Measurements from ENCODE around the gene CAMK2D.

The CAMK2D gene

DNA sequence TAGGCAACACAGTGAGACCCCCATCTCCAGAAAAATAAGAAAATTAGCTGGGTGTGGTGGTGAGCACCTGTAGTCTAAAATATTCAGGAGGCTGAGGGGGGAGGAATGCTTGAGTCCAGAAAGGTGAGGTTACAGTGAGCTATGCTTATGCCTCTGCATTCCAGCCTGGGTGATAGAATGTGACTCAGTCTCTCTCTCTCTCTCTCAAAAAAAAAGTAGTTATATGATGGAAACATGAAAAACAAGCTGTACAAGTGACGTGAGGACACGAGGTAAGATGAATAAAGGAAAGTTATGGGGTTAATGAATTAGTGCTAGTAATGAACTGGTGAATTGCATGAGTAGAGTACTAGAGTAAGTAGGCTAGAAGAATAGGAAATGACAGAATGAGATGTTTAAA, 21.8 kb upstream of the CAMK2D start:
- Histone ChIP-seq H3K9ac (ENCODE audit: low read depth, low read length) (no peak overlapping the region), H3K4me1 (ENCODE audit: control insufficient read depth, insufficient read depth, low read length) (no peaks in the 10 kb centered on the region), H3K4me3 (ENCODE audit: low read depth, low read length) (no peak overlapping the region), H3K27me3 (ENCODE audit: control insufficient read depth, insufficient read depth, low read length) (no peaks in the 10 kb centered on the region), H3K27ac (ENCODE audit: low read depth, low read length) (no peak overlapping the region), H3K36me3 (ENCODE audit: control insufficient read depth, insufficient read depth, low read length) (no peaks in the 10 kb centered on the region), H3K9me3 (ENCODE audit: control insufficient read depth, insufficient read depth, low read length) (no peaks in the 10 kb centered on the region)

DNA sequence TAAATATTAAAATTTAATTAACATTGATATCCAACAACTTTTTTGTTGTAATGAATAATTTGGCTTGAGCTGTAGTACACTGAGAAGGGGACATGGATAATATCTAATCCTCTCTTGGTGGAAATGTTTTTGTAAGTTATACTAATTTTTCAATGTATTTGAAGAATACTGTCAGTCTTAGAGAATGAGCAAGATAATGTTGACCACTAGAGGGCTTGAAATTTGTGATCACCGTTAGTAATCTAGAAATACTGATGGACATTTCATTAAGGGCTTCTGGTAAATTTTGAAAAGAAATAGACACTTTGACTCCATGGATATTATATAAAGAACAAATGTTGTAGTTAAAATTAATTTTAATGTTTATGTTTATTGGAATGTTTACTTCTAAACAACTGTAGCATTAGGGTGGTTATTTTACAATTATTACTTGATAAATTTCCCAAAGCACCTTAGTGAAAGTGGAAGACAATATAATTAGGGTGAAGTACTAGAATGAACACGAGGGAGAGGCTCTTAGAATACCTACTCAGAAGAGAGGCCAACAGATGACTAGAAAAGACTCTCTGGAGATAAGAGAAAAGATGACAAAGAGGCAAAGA, 20.0 kb upstream of the CAMK2D start:
- no peaks in the 10 kb centered on the region for H3K9me3 ChIP-seq (ENCODE audit: control insufficient read depth, insufficient read depth, low read length)
- H3K9ac ChIP-seq (ENCODE audit: low read depth, low read length), result no peak overlapping the region
- H3K27ac ChIP-seq (ENCODE audit: low read depth, low read length), result no peak overlapping the region
- H3K36me3 ChIP-seq (ENCODE audit: control insufficient read depth, insufficient read depth, low read length), result no peaks in the 10 kb centered on the region
- H3K4me3 ChIP-seq (ENCODE audit: low read depth, low read length), result no peak overlapping the region
- peaks cover 5% of the 10 kb centered on the region; the same call in 1 of the 2 replicates for H3K4me1 ChIP-seq (ENCODE audit: control insufficient read depth, insufficient read depth, low read length)
- H3K27me3 ChIP-seq (ENCODE audit: control insufficient read depth, insufficient read depth, low read length), result no peaks in the 10 kb centered on the region

DNA sequence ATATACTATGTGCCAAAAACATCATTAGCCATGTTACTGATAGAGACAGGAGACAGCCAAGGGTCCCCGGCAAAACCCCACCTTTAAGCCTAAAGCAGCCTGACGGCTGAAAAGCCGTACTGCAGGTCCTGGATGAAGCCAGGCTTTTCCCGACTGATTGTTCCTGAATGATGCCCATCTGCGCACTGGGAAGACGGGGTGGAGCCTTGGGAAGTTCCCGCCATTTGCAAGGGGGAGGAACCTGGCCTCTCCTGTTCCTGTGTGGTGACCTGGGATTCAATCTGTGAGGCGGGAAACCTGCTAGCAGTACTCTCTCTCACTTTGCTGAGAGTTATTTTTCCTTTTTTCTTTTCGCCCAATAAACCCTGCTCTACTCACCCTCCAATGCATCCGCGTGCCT, 15.1 kb upstream of the CAMK2D start:
- H3K9me3 ChIP-seq (ENCODE audit: control insufficient read depth, insufficient read depth, low read length), result no peaks in the 10 kb centered on the region; the same call in 1 of the 2 replicates
- H3K4me3 ChIP-seq (ENCODE audit: low read depth, low read length), result no peak overlapping the region
- peaks cover 5% of the 10 kb centered on the region; the same call in 1 of the 2 replicates for H3K4me1 ChIP-seq (ENCODE audit: control insufficient read depth, insufficient read depth, low read length)
- H3K9ac ChIP-seq (ENCODE audit: low read depth, low read length), result no peak overlapping the region
- no peak overlapping the region for H3K27ac ChIP-seq (ENCODE audit: low read depth, low read length)
- no peaks in the 10 kb centered on the region for H3K36me3 ChIP-seq (ENCODE audit: control insufficient read depth, insufficient read depth, low read length)
- no peaks in the 10 kb centered on the region for H3K27me3 ChIP-seq (ENCODE audit: control insufficient read depth, insufficient read depth, low read length)

DNA sequence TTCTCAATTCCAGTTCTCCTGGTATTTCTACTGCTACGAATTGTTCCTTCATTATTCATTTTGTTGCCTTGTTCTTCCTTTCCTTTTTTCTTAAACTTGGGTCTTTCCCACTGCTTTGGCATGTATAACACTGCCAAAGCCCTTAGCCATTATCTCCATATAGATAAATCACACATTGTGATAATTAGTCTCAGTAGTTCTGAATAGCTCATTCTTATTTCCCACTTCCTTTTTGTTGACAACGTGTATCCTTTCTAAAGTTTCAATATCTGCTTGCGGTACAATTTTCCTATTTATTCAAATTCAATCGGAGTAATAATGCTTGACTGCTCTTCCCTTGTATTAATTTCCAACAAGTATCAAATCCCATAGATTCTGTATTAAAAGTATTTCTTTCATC, 14.5 kb upstream of the CAMK2D start:
- H3K4me3 ChIP-seq (ENCODE audit: low read depth, low read length), result no peak overlapping the region
- H3K4me1 ChIP-seq (ENCODE audit: control insufficient read depth, insufficient read depth, low read length), result peaks cover 5% of the 10 kb centered on the region; the same call in 1 of the 2 replicates
- no peak overlapping the region for H3K9ac ChIP-seq (ENCODE audit: low read depth, low read length)
- H3K9me3 ChIP-seq (ENCODE audit: control insufficient read depth, insufficient read depth, low read length), result no peaks in the 10 kb centered on the region; the same call in 1 of the 2 replicates
- no peaks in the 10 kb centered on the region for H3K36me3 ChIP-seq (ENCODE audit: control insufficient read depth, insufficient read depth, low read length)
- H3K27me3 ChIP-seq (ENCODE audit: control insufficient read depth, insufficient read depth, low read length), result no peaks in the 10 kb centered on the region
- H3K27ac ChIP-seq (ENCODE audit: low read depth, low read length), result no peak overlapping the region

GRCh38 chr4:113773756-113774155, 12.2 kb upstream of the CAMK2D start:
- Histone ChIP-seq H3K27me3 (ENCODE audit: control insufficient read depth, insufficient read depth, low read length) (no peaks in the 10 kb centered on the region), H3K4me3 (ENCODE audit: low read depth, low read length) (no peak overlapping the region), H3K9ac (ENCODE audit: low read depth, low read length) (no peak overlapping the region), H3K36me3 (ENCODE audit: control insufficient read depth, insufficient read depth, low read length) (no peaks in the 10 kb centered on the region), H3K9me3 (ENCODE audit: control insufficient read depth, insufficient read depth, low read length) (no peaks in the 10 kb centered on the region; the same call in 1 of the 2 replicates), H3K4me1 (ENCODE audit: control insufficient read depth, insufficient read depth, low read length) (peaks cover 5% of the 10 kb centered on the region; the same call in 1 of the 2 replicates), H3K27ac (ENCODE audit: low read depth, low read length) (no peak overlapping the region)

GRCh38 chr4:113773014-113773413, 11.5 kb upstream of the CAMK2D start:
- H3K4me3 ChIP-seq (ENCODE audit: low read depth, low read length), result no peak overlapping the region
- H3K36me3 ChIP-seq (ENCODE audit: control insufficient read depth, insufficient read depth, low read length), result no peaks in the 10 kb centered on the region
- H3K9me3 ChIP-seq (ENCODE audit: control insufficient read depth, insufficient read depth, low read length), result no peaks in the 10 kb centered on the region; the same call in 1 of the 2 replicates
- H3K27ac ChIP-seq (ENCODE audit: low read depth, low read length), result no peak overlapping the region
- H3K9ac ChIP-seq (ENCODE audit: low read depth, low read length), result no peak overlapping the region
- no peaks in the 10 kb centered on the region for H3K27me3 ChIP-seq (ENCODE audit: control insufficient read depth, insufficient read depth, low read length)
- H3K4me1 ChIP-seq (ENCODE audit: control insufficient read depth, insufficient read depth, low read length), result peaks cover 5% of the 10 kb centered on the region; the same call in 1 of the 2 replicates

GRCh38 chr4:113772319-113772718, 10.8 kb upstream of the CAMK2D start:
- H3K36me3 ChIP-seq (ENCODE audit: control insufficient read depth, insufficient read depth, low read length), result no peaks in the 10 kb centered on the region
- H3K4me1 ChIP-seq (ENCODE audit: control insufficient read depth, insufficient read depth, low read length), result peaks cover 5% of the 10 kb centered on the region; the same call in 1 of the 2 replicates
- H3K4me3 ChIP-seq (ENCODE audit: low read depth, low read length), result no peak overlapping the region
- no peak overlapping the region for H3K27ac ChIP-seq (ENCODE audit: low read depth, low read length)
- no peak overlapping the region for H3K9ac ChIP-seq (ENCODE audit: low read depth, low read length)
- no peaks in the 10 kb centered on the region for H3K27me3 ChIP-seq (ENCODE audit: control insufficient read depth, insufficient read depth, low read length)
- no peaks in the 10 kb centered on the region; the same call in 1 of the 2 replicates for H3K9me3 ChIP-seq (ENCODE audit: control insufficient read depth, insufficient read depth, low read length)

- Histone ChIP-seq H3K27ac (ENCODE audit: low read depth, low read length) (no peak overlapping the region), H3K36me3 (ENCODE audit: control insufficient read depth, insufficient read depth, low read length) (no peaks in the 10 kb centered on the region), H3K9ac (ENCODE audit: low read depth, low read length) (no peak overlapping the region), H3K4me1 (ENCODE audit: control insufficient read depth, insufficient read depth, low read length) (no peaks in the 10 kb centered on the region), H3K9me3 (ENCODE audit: control insufficient read depth, insufficient read depth, low read length) (no peaks in the 10 kb centered on the region; the same call in 1 of the 2 replicates), H3K27me3 (ENCODE audit: control insufficient read depth, insufficient read depth, low read length) (no peaks in the 10 kb centered on the region), H3K4me3 (ENCODE audit: low read depth, low read length) (no peak overlapping the region)
These were observed 8.2 kb upstream of the CAMK2D start for GRCh38 chr4:113769744-113770143.

DNA sequence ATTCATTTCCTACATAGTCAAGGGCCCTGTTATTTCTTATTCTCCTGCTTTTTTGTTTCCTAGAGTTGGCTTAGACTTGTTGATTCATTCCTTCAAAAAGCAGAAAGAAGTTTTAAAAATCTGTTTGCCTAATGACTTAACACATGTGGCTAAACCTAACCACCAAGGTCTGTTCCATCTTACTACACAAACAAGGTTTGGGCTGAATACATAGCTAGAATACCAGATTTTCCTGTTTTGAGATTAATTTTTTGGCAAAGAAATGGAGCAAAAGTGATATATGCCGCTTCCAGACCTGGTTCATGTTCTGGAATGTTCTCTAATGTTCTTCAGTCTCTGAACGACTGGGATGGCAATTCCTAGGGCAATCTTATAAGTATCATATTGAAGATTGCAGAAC, 7.4 kb upstream of the CAMK2D start:
- no peaks in the 10 kb centered on the region for H3K27me3 ChIP-seq (ENCODE audit: control insufficient read depth, insufficient read depth, low read length)
- no peak overlapping the region for H3K27ac ChIP-seq (ENCODE audit: low read depth, low read length)
- no peak overlapping the region for H3K9ac ChIP-seq (ENCODE audit: low read depth, low read length)
- H3K4me3 ChIP-seq (ENCODE audit: low read depth, low read length), result no peak overlapping the region
- no peaks in the 10 kb centered on the region for H3K4me1 ChIP-seq (ENCODE audit: control insufficient read depth, insufficient read depth, low read length)
- no peaks in the 10 kb centered on the region; the same call in 1 of the 2 replicates for H3K9me3 ChIP-seq (ENCODE audit: control insufficient read depth, insufficient read depth, low read length)
- H3K36me3 ChIP-seq (ENCODE audit: control insufficient read depth, insufficient read depth, low read length), result no peaks in the 10 kb centered on the region

DNA sequence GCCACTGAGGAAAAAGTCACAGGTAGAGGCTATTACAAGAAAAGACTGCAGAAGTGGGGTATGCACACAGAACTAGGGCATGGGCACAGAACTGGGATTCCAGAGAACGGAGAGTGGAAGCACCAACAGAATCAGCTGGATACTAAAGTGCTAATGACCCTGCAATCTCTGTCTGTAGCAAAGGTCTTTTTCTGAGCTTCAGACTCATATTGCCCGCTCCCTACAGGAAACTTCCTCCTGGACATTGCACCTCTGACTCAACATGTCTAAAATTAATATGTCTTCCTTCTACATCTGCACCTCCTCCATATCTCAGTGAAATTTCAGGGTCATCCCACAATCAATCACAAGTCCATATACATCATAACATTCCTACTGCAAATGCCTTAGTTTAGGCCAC, 5.3 kb upstream of the CAMK2D start:
- no peaks in the 10 kb centered on the region for H3K27me3 ChIP-seq (ENCODE audit: control insufficient read depth, insufficient read depth, low read length)
- no peaks in the 10 kb centered on the region for H3K9me3 ChIP-seq (ENCODE audit: control insufficient read depth, insufficient read depth, low read length)
- H3K4me3 ChIP-seq (ENCODE audit: low read depth, low read length), result no peak overlapping the region
- H3K36me3 ChIP-seq (ENCODE audit: control insufficient read depth, insufficient read depth, low read length), result no peaks in the 10 kb centered on the region
- H3K27ac ChIP-seq (ENCODE audit: low read depth, low read length), result no peak overlapping the region
- H3K4me1 ChIP-seq (ENCODE audit: control insufficient read depth, insufficient read depth, low read length), result peaks cover 7% of the 10 kb centered on the region
- no peak overlapping the region for H3K9ac ChIP-seq (ENCODE audit: low read depth, low read length)

DNA sequence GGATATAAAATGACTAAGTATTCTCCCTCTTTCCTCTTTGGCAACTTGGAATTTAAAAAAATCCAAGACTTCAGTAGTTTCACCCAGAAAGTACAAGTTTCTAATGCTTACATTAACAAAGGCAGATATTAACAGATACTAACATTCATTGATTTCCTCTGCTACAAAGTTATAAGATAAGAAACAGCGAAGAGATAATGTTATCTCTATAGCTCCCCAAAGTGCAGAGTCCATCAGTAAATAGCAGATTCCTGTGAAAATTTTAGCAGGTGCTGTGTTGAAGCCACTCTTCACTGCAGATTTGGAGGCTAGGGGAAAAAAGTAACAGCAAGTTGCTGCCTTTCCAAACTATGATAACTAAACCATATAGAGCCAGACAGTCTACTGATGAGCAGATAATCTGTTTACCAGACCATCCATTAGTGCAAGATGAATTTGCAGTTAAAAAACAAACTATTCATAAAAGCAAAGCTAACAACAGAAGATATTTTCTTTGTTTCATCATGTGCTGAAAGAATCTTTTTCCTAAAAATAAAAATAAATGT, 3.3 kb upstream of the CAMK2D start:
- H3K27ac ChIP-seq (ENCODE audit: low read depth, low read length), result no peak overlapping the region
- no peak overlapping the region for H3K4me3 ChIP-seq (ENCODE audit: low read depth, low read length)
- H3K36me3 ChIP-seq (ENCODE audit: control insufficient read depth, insufficient read depth, low read length), result no peaks in the 10 kb centered on the region
- no peak overlapping the region for H3K9ac ChIP-seq (ENCODE audit: low read depth, low read length)
- peaks cover 7% of the 10 kb centered on the region for H3K4me1 ChIP-seq (ENCODE audit: control insufficient read depth, insufficient read depth, low read length)
- H3K9me3 ChIP-seq (ENCODE audit: control insufficient read depth, insufficient read depth, low read length), result no peaks in the 10 kb centered on the region
- peaks cover 11% of the 10 kb centered on the region for H3K27me3 ChIP-seq (ENCODE audit: control insufficient read depth, insufficient read depth, low read length)
